ENCODE measurements around the gene CAPN9.

Gene CAPN9

DNA sequence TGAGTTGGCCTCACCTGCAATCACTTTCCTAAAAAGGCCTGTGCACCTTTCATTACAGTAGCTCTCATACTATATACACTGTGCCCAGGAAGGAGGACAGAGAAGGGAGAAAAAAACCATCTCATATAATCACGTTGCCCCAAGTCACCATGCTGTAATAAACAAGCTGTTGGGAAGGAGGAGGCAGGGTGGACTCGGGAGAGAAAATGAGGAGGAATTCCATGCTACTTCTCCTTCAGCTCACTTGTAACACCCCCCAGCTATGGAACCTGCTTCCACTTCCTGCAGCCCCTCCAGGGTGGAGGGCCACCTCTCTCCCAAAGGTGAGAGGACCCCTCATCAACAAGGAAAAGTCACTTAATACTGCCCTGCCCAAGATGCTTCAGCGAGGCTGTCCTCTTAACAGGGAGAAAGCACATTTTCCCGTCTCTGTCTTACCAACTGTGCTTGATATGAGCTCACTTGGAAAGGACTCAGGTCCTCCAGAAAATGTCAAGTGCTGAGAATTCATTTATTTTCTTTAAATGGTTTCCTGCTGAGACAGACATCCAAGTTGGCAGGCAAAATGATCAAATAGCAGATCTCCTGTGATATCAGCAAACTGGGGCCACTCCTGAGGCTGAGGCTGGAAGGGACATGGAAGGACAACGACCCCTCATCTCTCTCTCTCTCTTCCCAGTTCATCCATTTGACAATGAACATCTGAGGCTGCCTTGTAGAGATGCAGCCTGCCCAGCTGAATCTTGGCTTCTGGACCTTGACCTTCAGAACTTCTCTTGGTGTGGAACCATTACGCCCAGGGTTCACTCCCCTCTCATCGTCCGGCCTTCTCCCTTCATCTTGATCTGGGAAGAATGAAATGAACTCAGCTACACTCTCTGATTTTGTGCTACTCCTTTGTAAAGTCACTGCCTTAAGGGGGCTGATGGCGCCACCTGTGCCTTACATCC lies 54.0 kb downstream of the CAPN9 start:
- DNase-seq = no peak

DNA sequence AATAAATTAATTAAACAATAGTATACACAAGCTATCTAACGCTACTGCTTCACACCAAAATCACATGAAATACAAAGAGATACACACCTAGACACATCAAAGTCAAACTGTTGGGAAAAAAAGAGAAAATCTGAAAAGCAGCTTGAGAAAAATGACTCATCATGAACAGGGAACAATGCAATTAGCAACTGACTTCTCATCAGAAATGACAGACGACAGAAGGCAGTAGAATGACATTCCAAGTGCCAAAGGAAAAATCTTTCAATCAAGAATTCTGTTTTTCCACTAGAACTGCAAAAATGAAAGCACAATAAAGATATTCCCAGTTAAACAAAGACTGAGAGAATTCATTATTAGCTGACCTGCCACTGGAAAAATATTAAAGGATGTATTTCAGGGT lies 57.2 kb downstream of the CAPN9 start:
- DNase-seq = peak; percentile 6

DNA sequence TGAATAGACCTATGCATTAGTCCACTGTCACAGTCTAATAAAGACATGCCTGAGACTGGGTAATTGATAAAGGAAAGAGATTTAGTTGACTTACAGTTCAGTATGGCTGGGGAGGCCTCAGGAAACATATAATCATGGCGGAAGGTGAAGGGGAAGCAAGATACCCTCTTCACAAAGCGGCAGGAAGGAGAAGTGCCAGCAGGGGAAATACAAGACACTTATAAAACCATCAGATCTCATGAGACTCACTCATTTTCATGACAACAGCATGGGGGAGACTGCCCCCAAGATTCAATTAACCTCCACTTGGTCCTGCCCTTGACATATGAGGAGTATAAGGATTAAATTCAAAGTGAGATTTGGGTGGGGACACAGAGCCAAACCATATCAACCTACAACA lies 59.4 kb downstream of the CAPN9 start:
- DNase-seq = no peak

DNA sequence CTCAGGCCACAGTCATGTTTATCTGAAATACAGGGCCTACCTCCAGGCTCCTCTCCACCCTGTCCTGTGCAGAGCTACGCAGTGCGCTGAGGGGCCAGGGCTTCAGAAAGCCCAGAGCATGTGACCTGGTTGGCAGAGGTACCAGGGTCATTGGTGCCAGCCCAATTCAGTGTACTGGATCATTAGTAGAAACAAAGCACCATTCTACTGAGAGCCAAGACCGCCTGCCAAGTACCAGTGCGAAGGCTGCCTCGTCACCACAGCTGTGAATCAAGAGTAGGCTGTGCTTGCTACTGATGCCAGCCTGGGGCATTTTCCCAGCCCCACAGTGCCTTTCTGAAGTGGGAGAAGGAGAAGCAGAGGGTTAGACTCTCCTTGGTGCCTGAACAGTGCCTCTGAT lies 59.8 kb downstream of the CAPN9 start:
- no peak for DNase-seq

DNA sequence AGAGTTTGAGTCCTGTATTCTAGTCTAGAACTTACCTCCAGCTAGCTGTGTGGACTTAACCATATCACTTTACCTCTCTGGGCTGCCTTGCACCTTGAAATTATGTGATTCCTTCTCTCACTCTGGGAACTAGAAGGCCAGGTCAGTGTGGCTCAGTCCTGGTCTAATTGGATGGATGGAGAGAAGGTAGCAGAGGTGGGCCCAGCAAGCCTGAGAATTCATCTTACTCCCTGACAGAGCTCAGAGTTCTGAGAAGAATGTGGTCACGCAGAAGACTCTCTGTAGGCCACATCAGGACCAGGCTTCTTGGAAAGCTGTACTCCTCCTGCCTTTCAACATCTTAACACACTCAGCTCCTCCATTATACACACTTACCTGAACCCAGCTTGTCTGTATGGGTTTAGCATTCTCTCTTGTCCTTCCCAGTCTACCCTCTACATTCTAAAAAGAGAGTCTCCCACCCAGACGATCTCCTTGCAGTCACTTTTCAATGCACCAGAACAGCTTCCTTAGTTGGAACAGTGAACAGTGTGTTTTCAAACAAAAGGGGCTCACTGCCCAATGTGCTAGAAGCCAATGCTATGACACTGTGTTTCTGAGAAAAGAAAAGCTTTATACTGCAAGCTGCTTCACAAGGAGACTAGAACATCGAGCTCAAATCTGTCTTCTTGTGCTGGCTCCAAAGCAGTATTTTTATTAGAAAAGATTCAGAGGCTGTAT lies 60.5 kb downstream of the CAPN9 start:
- no peak for DNase-seq

DNA sequence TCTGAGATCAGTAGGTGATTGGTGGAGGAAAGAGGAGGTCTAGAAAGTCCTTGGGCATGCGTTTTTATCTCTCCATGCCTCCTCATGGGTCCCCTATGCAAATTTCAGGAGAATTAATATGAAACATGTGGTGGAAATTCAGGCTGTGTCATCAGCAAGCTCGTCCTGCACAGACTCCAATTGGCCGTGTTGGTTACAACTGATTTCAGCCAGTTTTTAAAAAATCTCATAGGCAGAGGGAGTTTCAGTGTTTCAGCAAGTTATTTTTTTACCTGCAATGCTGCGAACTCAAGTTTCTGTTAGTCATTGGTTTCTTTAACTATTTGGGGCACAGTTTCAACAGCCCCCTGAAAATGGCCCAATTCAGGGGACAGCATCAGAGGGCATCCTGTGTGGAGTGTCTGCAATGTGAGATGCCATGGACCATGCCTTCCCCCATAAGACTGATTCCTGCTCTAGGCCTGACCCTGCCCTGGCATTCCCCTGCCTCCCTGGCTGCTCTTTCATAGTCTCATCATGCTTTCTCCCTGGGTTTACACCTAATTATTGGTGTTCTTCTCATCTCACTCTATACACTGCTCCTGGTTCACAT lies 61.2 kb downstream of the CAPN9 start:
- DNase-seq = no peak

DNA sequence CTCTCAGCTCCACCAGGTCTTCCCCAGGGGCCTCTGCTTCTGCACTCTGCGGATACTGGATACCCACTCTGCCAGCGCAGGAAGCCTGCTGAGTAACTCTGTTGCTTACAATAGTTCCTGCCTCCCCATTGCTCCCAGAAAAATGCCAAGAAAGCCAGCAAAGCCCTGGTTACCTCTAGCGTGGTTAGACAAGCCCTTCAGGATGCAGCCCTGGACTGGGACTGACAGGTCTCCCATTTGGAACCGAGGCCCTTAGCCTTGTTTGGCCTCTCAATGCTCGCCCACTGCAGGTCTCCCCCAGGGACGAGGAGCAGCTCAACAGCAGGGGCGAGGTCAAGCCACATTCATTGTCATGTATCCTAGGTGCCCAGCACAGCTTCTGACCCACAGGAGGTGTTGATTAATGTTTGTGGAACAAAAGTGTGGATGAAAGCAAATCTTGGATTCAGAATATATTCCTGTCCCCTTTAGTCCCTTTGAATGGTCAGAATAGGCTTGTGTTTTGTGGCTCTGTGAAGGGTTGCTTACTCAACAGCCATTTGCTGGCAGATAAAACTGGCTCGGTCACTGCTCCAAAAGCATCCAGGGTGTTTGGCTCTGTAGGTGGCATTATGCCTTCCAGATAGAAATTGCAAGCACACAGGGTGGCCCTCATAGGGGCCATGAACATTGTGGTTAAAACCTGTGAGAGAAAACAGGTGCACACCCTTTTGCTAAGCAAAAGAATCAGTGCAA lies 62.2 kb downstream of the CAPN9 start:
- DNase-seq = no peak

DNA sequence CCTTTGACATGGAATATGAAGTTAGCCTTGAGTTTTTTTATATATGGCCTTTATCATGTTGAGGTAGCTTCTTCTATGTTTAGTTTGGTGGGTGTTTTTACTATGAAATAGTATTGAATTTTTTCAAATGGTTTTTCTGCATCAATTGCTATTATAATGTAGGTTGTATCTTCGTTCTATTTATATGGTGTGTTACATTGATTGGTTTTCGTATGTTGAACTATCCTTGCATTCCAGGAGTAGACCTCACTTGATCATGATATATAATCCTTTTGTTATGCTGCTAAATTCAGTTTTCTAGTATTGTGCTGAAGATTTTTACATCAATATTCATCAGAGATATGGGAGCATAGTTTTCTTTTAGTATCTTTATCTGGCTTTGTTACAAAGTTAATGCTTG lies 65.4 kb downstream of the CAPN9 start:
- no peak for DNase-seq

DNA sequence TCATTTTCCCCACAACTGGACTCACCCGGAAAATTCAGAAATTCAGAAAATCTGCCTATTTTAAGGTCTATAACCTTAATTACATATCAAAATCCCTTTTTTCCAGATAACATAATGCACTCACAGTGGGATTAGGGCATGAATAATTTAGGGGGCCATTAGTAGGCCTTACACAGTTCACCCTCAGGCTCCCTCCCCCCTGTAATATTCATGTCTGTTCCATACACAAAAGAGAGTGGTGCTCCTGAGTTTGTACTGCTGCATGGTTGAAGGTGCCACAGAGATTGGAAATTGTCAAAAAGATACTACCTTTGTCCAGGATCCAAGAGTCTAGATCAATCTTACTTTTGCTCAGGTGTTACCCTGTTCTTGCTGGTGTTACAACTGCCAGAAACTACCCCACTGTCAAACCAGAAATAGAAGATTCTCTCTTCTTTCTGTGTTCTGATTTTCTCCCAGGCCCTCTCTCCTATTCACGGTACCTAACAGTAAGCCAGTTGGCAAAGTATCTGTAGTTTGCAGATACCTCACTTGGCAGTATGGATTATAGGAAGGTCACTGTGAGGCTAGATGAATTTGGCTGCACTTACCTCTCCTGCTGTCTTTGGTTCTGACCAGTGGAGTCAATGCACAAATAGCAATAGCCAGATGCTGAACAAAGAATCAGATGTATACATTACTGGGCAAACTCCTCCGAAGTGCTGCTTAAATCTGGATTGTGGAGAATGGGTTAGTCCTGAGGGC lies 67.9 kb downstream of the CAPN9 start:
- no peak for DNase-seq

DNA sequence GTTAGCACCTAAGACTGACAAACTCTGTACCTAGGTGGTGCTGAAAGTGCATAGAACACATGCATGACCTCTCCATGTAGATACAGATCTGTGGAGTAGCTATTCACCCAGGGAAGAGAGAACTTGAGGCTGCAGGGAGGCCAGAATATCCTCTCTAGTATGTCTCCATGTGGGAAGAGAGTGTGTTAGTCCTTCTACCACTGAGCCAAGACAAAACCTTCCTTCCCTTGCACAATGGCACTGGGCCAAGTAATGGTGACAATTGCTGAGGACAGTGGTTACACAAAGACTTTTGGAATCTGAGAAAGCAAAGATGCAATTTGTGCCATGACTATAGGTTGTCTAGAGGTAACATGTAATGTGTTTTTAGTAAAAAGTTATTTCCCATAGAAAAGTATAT lies 68.8 kb downstream of the CAPN9 start:
- DNase-seq = no peak

DNA sequence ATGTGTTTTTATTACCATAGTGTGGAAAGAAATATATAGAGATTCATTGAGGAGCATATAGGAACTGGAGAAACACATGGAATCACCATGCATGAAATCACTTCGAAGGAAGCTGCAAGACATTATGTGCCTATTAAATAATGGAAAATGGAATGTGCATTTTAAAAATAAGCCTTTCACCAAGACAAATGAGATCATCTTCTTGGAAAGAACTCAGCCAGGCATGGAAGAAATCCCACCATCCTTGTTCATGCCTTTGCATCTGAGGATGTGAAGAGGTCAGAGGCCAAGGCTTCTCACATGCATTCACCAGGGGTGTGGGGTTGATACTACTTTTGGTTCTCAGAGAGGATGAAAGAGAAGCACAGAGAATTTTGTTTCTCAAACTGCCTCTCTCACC lies 71.2 kb downstream of the CAPN9 start:
- DNase-seq = no peak

DNA sequence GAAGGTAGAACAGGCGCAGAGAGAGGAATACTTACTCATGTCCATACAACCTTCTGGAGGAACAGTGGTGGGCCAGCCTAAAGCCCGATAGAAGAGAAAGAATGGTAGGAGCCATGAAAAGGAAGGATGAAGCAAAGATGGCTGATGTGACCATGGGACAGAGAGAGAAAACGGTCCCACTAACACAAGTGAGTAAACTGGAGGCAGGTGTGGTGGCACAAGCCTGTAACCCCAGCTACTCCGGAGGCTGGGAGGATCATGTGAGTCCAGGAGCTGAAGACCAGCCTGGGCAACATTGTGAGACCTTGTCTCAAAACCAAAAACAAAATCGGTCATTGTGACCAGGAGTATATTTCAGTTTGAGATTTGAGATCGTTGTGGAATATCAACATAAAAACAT lies 71.7 kb downstream of the CAPN9 start:
- no peak for DNase-seq

DNA sequence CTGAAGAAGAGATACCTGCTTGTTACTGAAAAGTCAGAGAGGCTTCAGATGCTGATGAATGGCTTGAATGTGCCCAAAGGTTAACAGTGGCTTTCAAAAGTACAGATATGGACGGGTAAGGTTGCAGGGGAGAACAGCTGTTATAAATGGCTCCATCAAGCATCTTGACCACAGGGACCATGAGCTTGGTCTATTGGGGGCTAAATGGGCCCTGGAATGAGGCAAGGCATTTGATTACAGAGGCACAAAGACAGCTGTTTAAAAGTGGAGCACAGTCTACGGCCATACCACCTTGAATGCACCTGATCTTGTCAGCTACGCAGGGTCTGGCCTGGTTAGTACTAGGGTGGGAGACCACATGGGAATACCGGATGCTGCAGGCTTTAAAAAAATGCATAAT lies 72.8 kb downstream of the CAPN9 start:
- no peak for DNase-seq

DNA sequence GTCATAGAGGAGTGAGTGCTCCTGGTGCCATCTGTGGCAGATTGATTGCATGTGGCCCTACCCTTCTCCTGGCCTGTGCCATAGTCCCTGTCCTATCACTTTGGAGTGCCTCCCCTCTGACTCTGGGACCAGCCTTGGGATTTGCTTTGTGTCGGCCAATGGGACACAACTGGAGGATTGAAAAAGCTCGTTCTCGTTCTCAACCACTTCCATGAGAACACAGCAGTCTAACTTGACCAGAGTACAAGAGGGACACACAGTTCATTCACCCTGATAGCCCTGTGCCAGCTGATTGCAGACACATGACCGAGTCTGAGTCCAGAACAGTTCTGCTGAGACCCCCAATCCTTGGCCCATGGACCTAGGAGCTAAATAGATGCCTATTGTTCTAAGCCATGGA lies 73.4 kb downstream of the CAPN9 start:
- DNase-seq = no peak

DNA sequence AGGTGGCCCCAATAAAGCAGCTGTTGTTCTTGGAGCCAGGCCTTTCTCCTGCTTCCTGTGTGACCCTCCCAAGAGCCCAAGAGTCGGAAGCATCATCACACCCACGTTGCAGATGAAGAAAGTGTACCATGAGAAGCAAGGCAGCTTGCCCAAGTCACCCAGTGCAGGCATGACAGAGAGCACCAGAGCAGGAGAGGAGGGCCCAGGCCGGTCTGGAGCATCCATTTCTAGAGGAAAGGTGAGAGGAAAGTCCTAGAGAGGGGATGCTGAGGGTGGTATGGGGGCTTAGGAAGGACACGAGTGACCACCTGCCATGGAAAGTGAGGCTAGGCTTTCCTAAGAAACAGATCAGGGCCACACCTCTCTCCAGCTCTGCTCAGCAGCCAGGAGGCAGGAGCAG lies 74.2 kb downstream of the CAPN9 start:
- no peak for DNase-seq

DNA sequence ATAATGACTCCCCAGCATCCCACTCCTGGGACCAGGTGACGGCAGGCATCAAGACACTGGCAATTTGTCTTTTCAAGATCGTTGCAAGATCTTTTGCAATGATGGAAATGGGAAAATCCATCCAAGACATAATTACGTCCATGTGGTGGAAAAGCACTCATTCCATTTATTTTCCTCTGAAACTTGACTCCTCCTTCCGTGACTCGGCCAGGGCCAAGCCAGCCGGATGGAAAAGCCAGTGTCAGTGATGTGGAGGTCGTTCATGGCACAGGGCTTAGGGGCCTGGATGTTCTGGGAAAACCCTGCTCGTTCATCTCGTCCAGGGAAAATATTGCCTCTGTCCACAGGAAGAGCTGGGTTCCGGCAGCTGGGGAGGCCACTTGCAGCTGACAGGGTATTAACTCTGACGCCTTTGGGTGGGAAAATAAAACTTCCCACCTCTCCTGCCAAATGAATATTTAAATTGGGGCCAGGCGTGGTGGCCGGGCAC lies 74.9 kb downstream of the CAPN9 start:
- no peak for DNase-seq

DNA sequence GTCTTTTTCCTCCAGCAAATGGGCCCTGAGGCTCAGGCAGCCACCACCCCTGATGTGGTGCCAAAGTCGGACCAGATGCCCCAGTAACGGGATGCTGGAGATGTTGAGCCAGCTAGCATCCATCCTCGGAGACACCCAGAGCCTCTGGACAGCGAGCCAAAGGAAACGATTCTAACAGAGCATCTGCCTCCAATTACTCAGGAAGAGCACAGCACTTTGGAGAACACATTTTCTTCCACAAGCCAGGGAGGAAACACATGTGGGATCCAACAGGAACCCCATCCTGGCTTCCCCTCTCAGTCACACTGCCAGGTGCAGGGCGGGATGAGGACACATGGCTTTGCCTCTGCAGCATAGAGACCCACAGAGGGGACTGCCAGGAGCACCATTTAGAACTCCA lies 76.2 kb downstream of the CAPN9 start:
- DNase-seq = no peak

DNA sequence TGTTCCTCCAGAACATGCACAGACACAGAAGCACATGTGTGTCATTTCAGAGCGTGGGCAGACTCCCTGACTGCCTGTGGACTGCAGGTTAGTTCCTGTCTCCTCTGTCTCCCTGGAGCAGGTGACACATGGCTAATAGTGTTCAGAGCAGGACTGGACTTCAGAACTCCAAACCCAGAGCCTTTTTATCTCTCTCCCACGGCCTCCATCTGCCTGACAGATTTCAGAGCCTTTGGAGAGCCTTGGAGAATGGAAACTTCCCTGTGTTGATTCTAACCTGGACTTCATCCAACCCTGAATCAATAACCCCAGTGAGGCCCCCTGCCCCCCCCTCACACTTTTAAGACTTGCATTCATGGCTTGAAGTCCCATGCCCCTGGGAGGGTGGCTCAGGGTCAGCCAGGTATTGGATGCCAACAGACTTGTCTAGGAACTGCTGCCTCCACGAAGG lies 76.8 kb downstream of the CAPN9 start:
- peak; percentile 38 for DNase-seq

DNA sequence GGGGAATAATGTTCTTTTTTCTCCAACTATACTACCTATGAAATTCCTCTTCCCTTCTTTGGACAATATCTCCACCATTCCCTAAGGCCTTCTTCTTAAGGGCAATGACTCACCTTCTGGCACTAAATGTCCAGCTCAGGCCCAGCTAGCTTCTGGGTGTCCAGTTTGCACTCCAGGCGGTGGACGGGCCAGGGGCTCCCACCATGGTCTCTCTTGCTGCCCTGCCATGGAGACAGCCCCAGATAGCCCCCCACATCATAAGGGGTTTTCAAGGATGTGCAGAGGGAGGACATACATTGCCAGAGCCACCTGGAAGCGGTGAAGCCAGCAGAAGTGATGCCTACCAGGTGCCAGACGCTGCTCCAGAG lies 77.3 kb downstream of the CAPN9 start:
- no peak for DNase-seq

DNA sequence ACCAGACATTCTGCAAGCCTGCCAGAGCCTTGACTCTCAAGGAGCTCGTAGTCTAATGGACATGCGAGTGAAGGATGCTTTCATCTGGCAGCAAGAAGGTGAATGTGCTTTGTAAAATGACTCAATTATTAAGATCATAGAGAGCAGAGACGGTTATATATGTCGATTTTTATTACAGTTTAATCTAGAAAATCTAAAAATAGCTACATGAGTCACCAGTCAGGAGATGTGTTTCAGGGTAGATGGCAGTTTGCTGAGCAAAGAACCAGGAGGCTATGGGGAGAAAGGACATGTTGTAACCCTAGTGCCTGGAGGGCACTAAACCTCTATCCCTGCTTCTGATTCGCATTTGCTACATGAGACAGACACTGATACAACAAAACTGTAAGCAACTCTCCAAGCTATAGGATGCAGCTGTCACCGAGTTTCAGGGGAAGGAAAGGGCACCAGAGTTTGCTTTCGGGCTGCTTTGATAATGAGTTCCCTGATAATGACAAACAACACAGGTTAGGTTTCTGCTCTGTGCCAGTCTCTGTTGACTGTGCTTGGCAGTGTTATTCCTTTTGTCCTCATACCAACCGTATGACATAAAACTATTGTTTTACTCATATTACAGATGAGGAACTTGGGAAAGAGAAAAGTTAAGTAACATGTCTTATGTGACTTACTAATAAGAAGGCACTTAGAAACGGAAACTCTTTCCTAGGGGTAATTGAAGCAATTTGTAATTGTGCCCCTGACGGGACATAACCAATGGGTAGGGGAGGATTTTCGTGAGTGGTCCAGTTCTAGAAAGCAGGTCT lies 77.9 kb downstream of the CAPN9 start:
- peak; percentile 84 for DNase-seq

DNA sequence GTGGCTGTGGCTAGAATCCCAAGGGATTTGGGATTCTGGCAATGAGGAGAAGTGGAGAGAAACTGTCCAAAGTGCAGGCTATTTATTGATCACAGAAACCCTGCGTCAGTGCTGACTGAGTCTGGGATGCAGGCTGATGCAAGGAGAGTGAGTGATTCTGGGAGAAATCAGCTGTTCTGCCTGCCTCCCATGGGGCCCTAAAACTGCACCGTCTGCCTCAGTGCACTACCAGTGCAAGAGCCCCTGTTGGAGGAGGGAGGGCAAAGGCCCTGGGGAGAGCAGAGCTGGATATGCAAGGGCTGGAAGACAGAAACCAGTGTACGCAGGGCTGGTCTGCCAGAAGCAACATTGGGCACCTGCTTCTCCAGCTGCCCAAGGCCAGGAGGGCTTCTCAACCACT lies 78.6 kb downstream of the CAPN9 start:
- DNase-seq = peak; percentile 44
